Testis (tissue), 2 donors: ENCODE measurements around the gene LRG1.

Experiments
- POLR2A ChIP-seq: fragments of 450-650 bp; IDR thresholded peaks from one replicate; pipeline ENCODE4 v1.6.1; 2017; ENCODE audit warnings: antibody characterized with exemption, mild to moderate bottlenecking, moderate library complexity
- TF ChIP-seq, protein P1 (sequence below), 3 experiments: fragments of 450-650 bp in 2 of 3; fragments of 200-600 bp in 1 of 3; sonication (generic) in 1 of 3; IDR thresholded peaks; one replicate each; pipeline ENCODE4 v1.5.1; 2016 to 2019; ENCODE audit warnings: antibody characterized with exemption in 3 of 3, mild to moderate bottlenecking in 2 of 3, moderate library complexity in 1 of 3

DNA sequence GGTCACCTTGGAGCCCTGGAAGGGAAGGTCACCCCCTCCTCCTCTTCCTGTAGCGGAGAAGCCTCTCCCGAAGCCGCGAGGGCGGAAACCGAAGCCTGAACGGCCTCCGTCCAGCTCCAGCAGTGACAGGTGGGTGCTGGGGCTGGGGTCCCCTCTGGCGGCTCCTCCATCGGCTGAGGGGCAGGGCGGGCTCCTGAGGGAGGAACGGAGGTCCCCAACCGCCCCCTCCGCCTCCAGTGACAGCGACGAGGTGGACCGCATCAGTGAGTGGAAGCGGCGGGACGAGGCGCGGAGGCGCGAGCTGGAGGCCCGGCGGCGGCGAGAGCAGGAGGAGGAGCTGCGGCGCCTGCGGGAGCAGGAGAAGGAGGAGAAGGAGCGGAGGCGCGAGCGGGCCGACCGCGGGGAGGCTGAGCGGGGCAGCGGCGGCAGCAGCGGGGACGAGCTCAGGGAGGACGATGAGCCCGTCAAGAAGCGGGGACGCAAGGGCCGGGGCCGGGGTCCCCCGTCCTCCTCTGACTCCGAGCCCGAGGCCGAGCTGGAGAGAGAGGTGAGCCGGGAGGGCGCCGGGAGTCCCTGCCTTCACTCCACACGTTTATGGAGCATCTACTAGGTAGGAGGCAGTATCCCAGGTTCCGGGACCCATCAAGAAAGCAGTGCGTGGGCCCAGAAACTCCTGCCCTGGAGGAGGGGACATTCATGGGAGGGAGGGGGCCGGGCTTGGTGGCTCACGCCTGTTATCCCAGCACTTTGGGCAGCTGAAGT is 45.7 kb downstream of the LRG1 start:
- TF ChIP-seq POLR2A, result no peak
- TF ChIP-seq, protein P1, sequence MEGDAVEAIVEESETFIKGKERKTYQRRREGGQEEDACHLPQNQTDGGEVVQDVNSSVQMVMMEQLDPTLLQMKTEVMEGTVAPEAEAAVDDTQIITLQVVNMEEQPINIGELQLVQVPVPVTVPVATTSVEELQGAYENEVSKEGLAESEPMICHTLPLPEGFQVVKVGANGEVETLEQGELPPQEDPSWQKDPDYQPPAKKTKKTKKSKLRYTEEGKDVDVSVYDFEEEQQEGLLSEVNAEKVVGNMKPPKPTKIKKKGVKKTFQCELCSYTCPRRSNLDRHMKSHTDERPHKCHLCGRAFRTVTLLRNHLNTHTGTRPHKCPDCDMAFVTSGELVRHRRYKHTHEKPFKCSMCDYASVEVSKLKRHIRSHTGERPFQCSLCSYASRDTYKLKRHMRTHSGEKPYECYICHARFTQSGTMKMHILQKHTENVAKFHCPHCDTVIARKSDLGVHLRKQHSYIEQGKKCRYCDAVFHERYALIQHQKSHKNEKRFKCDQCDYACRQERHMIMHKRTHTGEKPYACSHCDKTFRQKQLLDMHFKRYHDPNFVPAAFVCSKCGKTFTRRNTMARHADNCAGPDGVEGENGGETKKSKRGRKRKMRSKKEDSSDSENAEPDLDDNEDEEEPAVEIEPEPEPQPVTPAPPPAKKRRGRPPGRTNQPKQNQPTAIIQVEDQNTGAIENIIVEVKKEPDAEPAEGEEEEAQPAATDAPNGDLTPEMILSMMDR (IDR thresholded peaks at IDR 0.05), result no peak
